ENCODE data around the gene OR8H1.

The OR8H1 gene

GRCh38 chr11:56307836-56308235, 15.8 kb upstream of the OR8H1 start:
- Histone ChIP-seq H3K36me3 (ENCODE audit: control insufficient read depth, insufficient read depth, low read length) (no peaks in the 10 kb centered on the region), H3K27me3 (replicated peaks; ENCODE audit: control insufficient read depth, insufficient read depth, low read length) (no peaks in the 10 kb centered on the region), H3K4me3 (replicated peaks; ENCODE audit: low read depth, low read length) (no peak overlapping the region)
- DNase-seq (ENCODE audit: extremely low read depth, insufficient read length): no peak
- no peak for TF ChIP-seq CTCF (IDR thresholded peaks at IDR 0.05; ENCODE audit: insufficient read depth, low read length, poor library complexity, severe bottlenecking)

DNA sequence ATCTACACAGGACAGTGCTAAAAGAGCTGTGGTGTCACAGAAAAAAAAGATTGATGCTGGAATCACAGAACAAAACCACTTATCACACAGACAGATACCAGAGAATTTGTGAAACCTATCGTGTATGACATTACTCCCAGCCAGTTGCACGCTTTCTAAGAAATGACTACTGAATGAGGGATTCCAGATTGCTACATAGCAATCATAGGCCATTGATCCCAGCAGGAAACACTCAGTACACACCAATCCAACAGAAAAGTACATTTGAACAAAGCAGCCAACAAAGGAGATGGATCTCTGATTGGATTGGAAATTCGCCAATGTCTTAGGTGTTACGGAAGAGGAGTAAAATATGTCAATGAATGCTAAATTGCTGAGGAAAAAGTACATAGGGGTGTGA, 4.8 kb upstream of the OR8H1 start:
- no peaks in the 10 kb centered on the region for H3K36me3 ChIP-seq (ENCODE audit: control insufficient read depth, insufficient read depth, low read length)
- DNase-seq (ENCODE audit: extremely low read depth, insufficient read length): no peak
- no peak for TF ChIP-seq CTCF (IDR thresholded peaks at IDR 0.05; ENCODE audit: insufficient read depth, low read length, poor library complexity, severe bottlenecking)
- no peaks in the 10 kb centered on the region for H3K27me3 ChIP-seq (replicated peaks; ENCODE audit: control insufficient read depth, insufficient read depth, low read length)
- H3K4me3 ChIP-seq (replicated peaks; ENCODE audit: low read depth, low read length): no peak overlapping the region

GRCh38 chr11:56273854-56274253, 18.2 kb downstream of the OR8H1 start, which contains the start of gene OR5T1:
OR5T1 (plus strand) TSS chr11:56274154; CDS start chr11:56275639, 1,485 bp downstream.
- no peak for TF ChIP-seq CTCF (IDR thresholded peaks at IDR 0.05; ENCODE audit: insufficient read depth, low read length, poor library complexity, severe bottlenecking)
- Histone ChIP-seq H3K27me3 (replicated peaks; ENCODE audit: control insufficient read depth, insufficient read depth, low read length) (no peaks in the 10 kb centered on the region), H3K36me3 (ENCODE audit: control insufficient read depth, insufficient read depth, low read length) (no peaks in the 10 kb centered on the region), H3K4me3 (replicated peaks; ENCODE audit: low read depth, low read length) (no peak within 1 kb of the TSS)
- DNase-seq (ENCODE audit: extremely low read depth, insufficient read length): no peak

DNA sequence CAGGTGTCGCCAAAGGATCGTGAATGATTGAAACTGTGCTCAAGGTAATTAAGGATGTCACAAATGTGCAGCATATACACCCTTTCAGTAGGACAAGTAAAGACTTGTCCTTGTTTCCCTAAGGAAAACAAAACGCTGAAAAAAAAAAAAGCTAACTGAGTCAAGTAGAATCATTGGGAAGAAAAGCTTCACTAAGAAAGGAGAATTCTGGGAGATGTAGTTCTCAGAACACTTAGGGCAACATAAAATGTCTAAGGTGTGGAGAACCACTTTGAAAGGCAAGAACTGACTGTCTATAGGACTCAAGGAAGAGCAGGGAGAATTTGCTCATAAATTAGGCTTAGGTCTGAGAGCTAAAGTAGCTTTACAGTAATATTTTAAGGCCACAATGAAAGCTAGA, 21.0 kb downstream of the OR8H1 start:
- Histone ChIP-seq H3K27me3 (replicated peaks; ENCODE audit: control insufficient read depth, insufficient read depth, low read length) (no peaks in the 10 kb centered on the region), H3K36me3 (ENCODE audit: control insufficient read depth, insufficient read depth, low read length) (no peaks in the 10 kb centered on the region), H3K4me3 (replicated peaks; ENCODE audit: low read depth, low read length) (no peak overlapping the region)
- TF ChIP-seq CTCF (IDR thresholded peaks at IDR 0.05; ENCODE audit: insufficient read depth, low read length, poor library complexity, severe bottlenecking): no peak
- no peak for DNase-seq (ENCODE audit: extremely low read depth, insufficient read length)

DNA sequence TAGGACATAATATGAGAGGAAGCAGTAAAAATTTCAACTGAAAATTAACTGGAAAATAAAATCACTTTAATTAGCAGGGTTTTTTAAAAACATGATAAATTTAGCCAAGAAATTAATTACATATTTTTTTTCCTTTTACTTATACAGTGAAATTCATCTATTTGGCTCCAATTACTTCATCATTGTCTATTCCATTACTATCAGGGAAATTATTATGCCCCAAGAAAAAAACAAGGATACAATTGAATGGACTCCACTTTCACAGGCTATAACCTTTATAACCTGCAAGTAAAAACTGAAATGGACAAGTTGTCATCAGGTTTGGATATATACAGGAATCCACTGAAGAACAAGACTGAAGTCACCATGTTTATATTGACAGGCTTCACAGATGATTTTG, 40.1 kb downstream of the OR8H1 start, which contains the start of gene OR5T3:
TSS of gene OR5T3 (plus strand) at position 301 of the 400 bp plus-strand sequence. CDS start at position 301, 0 bp downstream.
- no peak within 1 kb of the TSS for H3K4me3 ChIP-seq (replicated peaks; ENCODE audit: low read depth, low read length)
- DNase-seq (ENCODE audit: extremely low read depth, insufficient read length): no peak
- no peaks in the 10 kb centered on the region for H3K27me3 ChIP-seq (replicated peaks; ENCODE audit: control insufficient read depth, insufficient read depth, low read length)
- TF ChIP-seq CTCF (IDR thresholded peaks at IDR 0.05; ENCODE audit: insufficient read depth, low read length, poor library complexity, severe bottlenecking): no peak
- H3K36me3 ChIP-seq (ENCODE audit: control insufficient read depth, insufficient read depth, low read length): no peaks in the 10 kb centered on the region

Data from GM06990 (cell line).